Epithelial cell of proximal tubule (primary cell): ENCODE results near the gene MMGT1. TPM values are rescaled to one million over a fixed set of nuclear protein-coding genes. Genes with fewer than 3 reads are reported as not detected.
A peak's percentile ranks its signal among the peaks of the same experiment; 100 is the strongest.

Experiments
- DNase-seq: peaks from one replicate; pipeline ENCODE4 v3.0.0-alpha.2; 2011; ENCODE audit warnings: low read depth
- H3K4me3 ChIP-seq: 2 replicates; pipeline ENCODE4 v1.5.1; 2011; ENCODE audit warnings: low read depth, mild to moderate bottlenecking, low read length
- total RNA-seq: library from RNA; depleted of rRNA; stranded (reverse); fragments of >200 nt; gene quantifications from 2 replicates; pipeline ENCODE4 v1.2.3, GENCODE V29; 2015
- TF ChIP-seq, protein P1 (sequence below): conservative IDR thresholded peaks from 2 replicates; pipeline ENCODE4 v1.5.1; 2012; ENCODE audit warnings: low read depth, mild to moderate bottlenecking, low read length

Gene MMGT1
- total RNA-seq, 1 donor from 2014 or later: 16.5 TPM

DNA sequence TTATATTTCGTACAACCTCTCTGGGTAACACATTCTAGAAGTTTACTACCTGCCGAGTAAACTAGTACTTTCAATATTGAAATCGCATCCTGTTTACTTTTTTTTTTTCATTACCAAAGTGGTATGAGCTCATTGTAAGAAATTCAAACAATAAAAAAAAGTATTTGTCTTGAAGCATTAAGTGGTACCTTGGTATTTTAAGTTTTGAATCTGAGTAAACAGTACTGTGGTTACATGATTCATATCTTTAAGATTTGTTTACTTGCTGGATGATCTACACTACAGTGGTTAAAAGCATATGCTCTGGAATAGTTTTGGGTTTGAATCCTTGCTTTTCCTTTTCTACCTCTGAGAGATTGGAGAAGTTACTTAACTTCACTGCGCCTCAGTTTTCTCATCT lies 3.8 kb upstream of the MMGT1 start:
- DNase-seq: no peak
- H3K4me3 ChIP-seq: no peak overlapping the region
- TF ChIP-seq, protein P1, sequence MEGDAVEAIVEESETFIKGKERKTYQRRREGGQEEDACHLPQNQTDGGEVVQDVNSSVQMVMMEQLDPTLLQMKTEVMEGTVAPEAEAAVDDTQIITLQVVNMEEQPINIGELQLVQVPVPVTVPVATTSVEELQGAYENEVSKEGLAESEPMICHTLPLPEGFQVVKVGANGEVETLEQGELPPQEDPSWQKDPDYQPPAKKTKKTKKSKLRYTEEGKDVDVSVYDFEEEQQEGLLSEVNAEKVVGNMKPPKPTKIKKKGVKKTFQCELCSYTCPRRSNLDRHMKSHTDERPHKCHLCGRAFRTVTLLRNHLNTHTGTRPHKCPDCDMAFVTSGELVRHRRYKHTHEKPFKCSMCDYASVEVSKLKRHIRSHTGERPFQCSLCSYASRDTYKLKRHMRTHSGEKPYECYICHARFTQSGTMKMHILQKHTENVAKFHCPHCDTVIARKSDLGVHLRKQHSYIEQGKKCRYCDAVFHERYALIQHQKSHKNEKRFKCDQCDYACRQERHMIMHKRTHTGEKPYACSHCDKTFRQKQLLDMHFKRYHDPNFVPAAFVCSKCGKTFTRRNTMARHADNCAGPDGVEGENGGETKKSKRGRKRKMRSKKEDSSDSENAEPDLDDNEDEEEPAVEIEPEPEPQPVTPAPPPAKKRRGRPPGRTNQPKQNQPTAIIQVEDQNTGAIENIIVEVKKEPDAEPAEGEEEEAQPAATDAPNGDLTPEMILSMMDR: no peak

DNA sequence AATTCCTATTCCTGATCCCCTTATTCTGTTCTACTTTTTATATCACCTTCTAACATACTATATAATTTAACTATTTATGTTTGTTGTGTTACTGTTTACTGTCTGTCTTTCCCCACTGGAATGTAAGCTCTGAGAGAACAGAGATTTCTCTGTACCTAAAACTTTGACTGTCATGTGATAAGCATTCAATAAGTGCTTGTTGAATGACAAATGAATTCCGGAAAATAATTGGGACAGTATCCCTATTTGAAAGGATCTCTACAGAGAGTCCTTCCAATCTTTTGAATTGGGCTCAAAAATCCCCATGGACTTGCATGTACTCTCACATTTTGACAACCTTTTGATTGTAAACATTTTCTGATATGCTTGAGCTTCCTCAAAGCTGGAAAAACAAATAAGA lies 1.6 kb upstream of the MMGT1 start:
- no peak overlapping the region for H3K4me3 ChIP-seq
- DNase-seq: no peak
- TF ChIP-seq, protein P1: no peak

DNA sequence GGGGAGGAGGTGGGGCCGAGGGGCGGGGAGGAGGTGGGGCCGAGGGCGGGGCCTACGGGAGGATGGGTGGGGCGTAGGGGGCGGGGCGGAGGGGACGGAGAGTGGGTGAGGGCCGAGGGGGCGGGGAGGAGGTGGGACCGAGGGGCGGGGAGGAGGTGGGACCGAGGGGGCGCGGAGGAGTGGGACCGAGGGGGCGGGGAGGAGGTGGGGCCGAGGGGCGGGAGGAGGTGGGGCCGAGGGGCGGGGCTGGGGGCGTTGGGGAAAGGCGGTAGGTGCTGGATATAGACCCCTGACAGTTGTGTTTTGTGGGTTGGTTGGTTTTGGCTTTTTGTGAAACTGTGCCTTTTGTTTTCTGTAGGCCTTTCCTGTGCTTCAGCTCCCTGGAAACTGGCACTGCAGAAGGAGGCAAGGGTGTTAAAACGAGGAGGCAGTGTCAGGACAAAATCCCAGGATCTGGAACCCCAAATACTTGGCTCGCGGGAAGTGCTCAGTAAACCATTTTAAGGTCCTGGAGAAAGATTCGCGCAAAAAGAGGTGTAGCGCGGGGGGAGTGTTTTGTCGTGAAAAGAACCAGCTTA lies 580 bp upstream of the MMGT1 start:
- TF ChIP-seq, protein P1: no peak
- peak overlapping the region; percentile 43 for H3K4me3 ChIP-seq
- no peak for DNase-seq

DNA sequence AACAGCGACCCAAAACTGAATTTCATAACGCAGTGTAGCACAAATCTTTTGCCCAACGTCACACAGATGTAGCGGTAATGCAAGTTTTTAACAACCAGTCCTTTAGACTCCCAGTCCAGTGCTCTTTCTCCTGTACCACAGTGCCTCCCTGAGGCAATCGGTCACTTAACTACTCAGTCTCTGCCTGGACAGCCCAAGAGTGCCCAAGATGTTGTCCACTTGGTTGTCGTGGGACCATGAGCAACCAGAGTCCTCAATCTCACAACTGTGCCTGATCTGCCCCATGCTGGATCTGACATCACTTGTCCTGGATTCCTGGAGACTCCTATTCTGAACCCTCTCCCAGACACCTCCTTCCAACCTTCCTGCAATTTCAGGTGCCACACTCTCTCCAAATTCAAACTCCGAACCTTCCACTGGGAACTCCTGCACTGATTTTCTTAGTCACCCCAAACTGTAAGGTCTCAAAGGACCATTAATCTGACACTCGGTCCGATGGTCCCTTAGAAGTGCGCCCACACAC lies 702 bp downstream of the MMGT1 start:
- TF ChIP-seq, protein P1: peak; percentile 18
- no peak for DNase-seq
- peak overlapping the region; percentile 75 for H3K4me3 ChIP-seq

DNA sequence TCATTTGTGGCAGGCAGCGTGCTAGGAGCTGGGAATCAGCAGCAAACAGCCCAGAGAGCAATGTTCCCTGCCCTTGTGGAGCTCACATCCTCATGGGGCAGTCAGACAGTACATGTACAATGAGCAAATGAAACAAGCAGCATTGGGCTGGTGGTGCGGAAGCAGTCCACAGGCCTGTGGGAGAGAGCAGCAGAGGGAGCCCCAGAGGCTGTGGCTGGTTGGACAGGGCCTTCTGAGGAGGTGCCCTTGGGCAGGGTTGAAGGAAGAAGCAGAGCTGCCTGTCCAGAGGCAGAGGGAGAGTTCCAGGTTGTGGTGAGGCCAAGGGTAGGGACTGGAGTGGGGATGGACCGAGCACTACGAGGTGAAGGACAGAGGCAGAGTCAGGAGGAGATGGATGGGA lies 22.5 kb downstream of the MMGT1 start:
- TF ChIP-seq, protein P1: no peak
- DNase-seq: no peak
- no peak overlapping the region for H3K4me3 ChIP-seq

DNA sequence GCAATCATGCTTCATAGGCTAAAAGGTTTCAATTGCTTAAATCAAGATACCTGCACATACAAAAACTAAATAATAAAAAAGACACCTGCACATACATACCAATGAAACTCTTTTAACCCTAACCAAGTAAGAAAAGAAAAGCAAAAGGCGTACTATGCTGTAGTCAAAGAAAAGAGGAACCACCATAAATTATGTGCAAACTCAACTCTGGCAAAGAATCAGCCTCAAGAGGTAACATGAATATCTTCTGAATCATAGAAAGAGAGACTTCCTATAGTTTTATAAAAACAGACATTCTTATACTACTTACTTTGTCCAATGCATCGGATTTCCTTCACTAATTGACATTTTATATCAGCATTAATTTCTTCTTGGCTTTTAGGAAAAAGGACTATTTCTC lies 29.3 kb downstream of the MMGT1 start:
- no peak for DNase-seq
- TF ChIP-seq, protein P1: no peak
- H3K4me3 ChIP-seq: no peak overlapping the region
